ENCODE data around the gene EGFL7. TPM values are rescaled to one million over a fixed set of nuclear protein-coding genes. Genes with fewer than 3 reads are reported as not detected.
"Not testable (repeated sequence)": the region's sequence is repeated elsewhere in the genome, so short reads cannot be mapped to it uniquely, and the experiment has no call there.

Gene EGFL7
- total RNA-seq, 1 experiment from 2014 or later = 56.2 TPM

DNA sequence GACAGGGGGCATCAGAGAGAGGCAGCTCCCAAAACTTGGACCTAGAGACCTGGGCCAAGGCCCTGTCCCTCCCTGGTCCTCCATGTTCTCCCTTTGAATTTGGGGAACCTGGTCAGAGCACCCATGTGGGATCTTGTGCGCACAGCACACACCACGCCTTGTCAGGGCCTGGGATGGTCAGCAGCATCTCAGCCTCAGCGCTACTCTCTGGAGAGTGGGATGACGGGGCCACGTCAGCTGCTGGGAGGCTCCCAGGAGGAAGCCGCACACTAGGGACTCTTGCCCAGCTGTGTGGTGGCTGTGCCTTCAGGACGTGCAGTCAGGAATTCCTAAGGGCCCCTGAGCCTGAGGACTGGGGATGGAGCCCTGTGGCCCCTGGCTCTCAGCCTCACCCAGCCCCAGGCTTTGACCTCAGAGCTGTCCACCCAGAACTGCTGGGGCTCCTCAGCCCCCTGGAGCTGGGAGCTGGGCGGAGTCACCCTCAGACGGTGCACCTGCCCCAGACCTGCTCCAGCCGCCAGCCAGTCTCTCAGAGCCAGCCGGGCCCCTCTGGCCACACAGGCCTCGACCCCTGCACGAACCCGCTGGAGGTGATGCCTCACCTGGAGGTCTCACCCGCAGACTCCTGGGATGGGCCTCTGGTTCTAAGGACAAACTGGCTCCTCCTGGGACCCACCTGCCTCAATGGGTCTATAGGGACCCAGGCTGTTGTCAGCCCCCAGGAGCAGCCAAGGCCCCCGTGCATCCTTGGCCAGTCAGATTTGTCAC, 38.3 kb upstream of the EGFL7 start:
- no peak for DNase-seq (ENCODE audit: low read depth)

DNA sequence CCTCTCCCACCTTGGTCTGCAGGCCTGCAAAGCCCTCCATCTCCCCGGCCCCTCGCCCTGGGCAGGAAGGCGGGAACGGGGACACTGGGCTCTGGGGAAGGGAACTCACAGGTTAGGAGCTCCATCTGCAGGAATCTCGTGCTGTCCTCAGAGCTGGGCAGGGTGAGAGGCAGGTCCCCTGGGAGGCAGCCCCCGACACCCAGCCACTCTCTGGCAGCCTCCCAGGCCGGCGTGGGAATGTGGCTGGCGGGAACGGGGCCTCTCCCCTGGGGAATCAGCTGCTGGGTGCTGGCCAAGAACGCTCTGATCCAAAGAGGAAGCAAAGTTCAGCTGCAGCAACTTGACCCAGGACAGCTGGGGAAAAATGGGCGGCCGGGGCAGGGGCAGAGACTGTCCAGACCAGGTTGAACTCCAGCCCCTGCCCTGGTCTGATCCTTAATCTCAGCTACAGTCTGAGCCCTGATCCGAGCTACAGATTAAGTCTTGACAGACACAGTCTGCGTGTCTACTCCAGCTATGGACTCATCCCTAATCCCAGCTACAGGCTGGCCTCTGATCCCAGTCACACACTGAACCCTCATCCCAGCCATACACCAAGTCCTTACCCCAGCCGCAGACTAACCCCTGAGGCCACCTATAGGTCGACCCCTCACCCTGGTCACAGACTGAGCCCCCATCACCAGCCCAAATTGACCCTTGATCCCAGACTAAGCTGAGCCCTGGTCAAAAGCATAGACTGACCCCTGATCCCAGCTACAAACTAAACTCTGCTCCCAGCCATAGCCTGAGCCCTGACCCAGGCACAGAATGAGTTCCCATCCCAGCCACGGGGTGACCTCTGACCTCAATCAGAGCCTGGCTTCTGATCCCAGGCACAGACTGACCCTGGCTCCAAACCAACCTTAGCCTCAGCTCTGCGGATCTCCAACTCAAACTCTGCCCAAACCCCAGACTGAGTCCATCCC, 37.3 kb upstream of the EGFL7 start:
- DNase-seq (ENCODE audit: low read depth) = peak; percentile 72

DNA sequence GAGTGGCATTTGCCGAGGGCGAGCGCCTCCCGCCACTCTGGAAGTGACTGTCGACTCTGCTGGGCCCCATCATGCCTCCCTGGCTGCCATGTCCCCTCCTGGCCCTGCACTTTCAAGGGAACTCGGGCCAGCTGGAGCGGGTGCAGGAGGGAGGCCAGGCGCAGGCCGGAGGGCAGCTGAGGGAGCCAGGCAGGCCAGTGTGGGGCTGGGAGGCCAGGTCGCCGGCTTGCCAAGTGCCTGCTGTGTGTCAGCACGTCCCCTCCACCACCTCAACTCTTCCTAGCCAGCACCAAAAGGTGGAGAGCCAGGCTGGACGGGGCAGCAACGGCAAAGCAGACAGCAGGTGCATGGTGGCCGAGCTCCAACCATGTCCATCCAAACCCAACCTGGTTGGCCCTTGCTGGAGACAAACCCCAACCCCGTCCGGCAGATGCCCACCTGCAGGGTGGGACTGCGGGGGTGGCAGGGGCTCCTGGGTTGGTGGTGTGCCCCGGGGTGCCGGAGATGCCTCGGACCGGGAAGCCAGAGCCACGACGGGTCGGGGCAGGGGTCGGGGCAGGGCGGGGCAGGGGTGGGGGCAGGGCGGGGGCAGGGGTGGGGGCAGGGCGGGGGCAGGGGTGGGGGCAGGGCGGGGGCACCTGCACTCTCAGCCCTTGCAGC, 36.5 kb upstream of the EGFL7 start:
- no peak for DNase-seq (ENCODE audit: low read depth)

DNA sequence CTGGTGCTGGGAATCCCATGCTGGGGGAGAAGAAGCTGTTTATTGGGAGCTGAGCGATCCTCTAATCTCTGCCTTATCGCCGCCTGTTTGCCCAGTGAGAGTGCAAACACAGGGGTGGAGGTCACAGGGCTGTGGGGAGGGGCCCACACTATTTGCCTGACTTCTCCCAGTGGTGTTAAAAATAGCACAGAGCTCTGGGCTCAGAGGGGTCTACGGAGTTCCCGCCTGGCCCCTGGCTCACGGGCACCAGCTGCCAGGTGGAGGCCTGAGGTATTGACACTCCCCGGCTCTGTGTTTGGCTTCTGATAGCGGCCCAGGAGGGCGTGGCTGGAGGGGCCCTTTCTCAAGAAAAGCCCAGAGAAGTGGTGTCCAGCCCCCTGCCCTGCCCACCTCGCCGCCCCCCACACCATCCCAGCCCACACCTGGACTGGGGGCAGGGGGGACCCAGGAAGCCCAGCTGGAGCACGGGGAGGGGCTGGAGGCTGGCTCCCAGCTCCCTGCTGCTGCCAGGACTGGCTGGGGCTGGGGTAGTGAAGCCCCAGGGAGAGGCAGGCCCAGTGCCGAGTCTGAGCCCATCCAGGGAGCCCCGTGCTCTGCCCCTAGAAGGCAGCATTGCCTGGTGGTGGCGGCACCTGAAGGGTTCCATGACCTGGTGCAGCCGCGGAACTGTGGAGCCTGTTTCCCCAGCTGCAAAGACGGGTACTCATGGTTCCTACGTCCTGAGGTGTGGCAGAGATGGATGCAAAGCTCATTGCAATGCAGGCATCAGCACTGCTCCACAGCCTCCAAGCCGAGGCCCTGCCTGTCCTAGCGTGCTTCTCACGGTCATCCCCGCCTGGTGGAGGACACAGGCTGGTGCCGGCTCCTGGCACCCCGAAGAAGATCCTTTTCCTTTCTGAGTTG, 35.7 kb upstream of the EGFL7 start:
- DNase-seq (ENCODE audit: low read depth) = no peak

DNA sequence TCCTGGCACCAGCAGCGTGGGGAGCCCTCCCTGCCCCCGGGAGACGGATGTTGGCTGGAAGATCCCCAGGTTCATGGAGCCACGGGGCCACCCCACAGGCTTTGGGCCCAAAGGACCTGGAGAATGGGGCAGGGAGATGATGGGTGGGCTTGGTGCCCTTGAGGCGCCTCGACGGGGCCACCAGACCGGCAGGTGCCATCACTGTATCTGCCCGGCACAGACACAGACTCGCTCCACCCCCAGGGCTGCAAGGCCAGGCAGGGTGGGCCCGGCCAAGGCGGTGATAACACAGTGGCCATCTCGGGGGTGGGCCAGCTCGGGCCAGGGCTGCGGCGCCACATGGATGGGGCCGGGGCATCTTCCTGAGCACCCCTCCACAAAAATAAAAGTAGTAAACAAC, 35.0 kb upstream of the EGFL7 start:
- no peak for DNase-seq (ENCODE audit: low read depth)

DNA sequence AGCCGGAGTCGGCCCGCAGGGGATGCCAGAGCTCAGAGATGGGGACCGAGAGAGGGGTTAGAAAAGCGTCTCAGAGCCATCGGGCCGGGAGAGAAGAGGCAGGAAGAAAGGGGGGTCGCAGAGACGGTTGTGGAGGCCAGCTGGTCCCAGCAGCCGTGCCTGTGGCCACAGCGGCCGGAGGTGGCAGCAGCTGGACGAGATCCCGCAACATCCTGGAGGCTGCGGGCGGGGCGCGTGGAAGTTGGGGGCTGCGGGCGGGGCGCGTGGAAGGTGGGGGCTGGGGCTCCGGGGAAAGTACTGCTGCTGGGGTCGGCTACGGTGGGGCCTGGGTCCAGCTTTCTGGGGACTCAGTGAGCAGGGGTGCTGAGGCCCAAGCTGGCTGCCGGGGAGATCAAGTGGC, 34.4 kb upstream of the EGFL7 start:
- DNase-seq (ENCODE audit: low read depth) = no peak

DNA sequence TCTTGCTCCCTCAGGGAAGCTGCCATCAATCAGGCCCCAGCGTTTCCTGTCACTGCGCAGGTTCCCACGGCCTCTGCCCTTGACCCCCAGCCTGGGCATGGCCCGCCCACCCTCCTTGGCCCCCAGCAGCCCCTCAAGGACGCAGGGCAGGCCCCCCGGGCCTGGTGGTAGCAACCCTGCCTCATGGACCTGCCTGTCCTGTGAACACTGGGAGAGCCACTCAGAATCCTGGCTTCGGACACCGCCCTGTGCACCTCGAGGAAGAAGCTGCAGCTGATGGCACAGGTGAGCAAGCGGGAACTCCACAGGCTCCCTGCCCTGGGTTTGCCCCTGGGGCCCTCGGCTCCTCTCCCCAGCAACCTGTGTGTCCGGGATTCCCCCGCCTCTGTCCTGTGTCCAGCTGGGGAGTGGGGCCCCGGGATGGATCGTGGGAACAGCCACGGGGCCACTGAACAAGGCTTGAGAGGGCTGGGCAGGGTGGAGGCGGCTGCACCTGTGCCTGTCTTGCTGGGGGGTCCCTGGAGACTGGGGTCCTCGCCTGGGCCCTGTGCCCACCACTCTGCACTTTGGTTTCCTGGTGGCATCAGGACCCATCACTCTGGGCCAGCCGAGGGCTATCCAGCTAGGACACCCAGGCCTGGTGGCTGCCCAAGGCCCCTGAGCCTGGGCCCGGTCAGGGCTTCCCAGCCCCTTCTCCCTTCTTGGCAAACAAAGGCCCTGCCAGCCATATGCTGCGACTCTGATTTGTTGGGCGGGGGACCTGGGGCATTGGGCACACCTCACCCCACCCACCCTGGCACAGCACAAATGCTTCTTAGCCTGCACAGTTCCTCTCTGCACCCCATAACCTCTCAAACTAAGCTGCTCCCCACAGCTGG, 33.5 kb upstream of the EGFL7 start:
- DNase-seq (ENCODE audit: low read depth) = no peak

DNA sequence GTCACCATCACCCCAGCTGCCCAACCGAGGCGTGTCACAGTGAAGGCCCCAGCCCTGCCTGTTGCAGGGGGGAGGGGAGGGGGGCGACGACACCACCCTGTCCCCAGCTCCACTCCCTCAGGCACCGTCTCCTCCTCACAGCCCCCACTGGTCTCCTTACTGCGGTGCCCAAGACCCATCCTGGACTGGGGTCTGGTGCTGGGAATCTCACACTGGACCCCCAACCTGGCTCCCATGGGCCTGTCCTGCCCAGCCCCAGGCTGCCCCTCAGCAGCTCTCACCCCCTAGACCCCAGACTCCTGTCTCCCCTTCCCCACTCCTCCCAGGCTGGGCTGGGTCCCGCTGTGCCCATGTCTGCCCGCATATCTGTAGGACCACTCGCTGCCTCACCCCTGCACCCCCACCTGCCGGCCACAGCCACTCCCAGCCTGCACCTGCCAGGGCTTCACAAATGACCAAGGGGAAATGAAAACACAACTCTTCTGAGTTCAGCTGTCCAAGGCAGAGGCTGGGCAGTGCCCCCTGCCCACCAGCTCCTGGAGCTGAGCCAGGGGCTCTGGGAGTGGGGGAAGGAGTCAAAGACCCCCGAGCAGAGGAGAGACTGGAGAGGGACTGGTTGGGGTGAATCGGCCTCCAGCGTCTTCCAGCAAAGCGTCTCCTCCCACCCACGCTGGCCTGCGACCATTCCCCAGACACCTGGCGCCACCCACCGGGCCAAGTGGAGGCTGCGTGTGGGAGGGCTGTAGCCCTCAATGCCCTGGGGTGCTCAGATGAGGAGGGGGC, 32.6 kb upstream of the EGFL7 start:
- peak; percentile 63 for DNase-seq (ENCODE audit: low read depth)

DNA sequence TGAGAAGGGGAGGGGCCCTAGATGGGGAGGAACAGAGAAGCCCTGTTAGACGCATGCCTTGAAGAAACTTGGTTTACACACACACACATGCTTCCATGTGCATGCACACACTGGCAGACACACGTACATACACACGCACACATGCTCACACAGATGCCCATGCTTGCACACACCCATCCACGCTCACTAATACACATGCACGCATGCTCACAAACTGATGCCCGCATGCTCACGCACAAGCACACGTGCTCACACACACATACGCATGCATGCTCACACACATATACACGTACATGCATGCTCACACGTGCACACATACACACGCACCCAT, 32.1 kb upstream of the EGFL7 start:
- DNase-seq (ENCODE audit: low read depth) = no peak

DNA sequence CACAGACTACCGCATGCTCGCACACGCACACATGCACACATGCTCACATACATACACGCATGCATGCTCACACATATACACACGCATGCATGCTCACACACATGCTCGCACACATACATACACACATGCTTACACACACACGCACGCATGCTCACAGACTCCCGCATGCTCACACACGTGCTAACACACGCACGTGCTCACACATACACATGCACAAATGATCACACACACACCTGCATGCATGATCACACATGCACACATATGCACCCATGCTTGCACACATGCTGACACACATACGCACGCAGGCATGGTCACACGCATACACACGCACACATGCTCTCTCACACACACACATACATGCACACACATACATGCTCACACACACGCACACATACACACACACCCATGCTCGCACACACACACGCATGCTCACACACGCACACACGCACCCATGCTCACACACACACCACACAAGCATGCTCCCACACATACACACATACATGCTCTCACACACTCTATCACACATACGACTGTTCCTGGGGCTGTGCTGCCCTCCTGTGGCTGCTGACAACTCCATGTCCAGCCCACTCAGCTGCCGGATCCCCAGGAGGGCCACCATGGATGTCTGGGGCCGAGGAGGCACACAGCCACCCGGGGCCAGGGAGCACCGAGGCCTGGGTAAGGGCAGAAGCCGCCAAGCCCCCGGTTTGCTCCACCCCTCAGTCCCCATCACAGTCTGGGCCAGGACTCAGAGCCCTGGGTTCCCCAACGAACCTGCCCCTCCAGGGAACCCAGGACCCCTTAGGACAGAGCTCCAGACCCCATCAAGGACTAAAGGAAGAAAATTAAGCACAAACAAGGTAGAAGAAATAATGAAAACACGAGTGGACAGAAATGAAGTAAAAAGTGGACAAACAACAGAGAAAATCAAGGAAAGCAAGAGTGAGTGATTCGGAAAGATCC, 31.4 kb upstream of the EGFL7 start:
- peak; percentile 85 for DNase-seq (ENCODE audit: low read depth)

DNA sequence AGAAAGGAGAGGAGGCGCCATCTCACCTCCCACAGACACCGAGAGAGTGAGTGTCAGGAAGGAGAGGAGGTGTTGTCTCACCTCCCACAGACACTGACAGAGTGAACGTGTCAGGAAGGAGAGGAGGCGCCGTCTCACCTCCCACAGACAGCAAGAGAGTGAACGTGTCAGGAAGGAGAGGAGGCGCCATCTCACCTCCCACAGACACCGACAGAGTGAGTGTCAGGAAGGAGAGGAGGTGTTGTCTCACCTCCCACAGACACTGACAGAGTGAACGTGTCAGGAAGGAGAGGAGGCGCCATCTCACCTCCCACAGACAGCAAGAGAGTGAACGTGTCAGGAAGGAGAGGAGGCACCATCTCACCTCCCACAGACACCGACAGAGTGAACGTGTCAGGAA, 30.6 kb upstream of the EGFL7 start:
- DNase-seq (ENCODE audit: low read depth) = not testable (repeated sequence)

DNA sequence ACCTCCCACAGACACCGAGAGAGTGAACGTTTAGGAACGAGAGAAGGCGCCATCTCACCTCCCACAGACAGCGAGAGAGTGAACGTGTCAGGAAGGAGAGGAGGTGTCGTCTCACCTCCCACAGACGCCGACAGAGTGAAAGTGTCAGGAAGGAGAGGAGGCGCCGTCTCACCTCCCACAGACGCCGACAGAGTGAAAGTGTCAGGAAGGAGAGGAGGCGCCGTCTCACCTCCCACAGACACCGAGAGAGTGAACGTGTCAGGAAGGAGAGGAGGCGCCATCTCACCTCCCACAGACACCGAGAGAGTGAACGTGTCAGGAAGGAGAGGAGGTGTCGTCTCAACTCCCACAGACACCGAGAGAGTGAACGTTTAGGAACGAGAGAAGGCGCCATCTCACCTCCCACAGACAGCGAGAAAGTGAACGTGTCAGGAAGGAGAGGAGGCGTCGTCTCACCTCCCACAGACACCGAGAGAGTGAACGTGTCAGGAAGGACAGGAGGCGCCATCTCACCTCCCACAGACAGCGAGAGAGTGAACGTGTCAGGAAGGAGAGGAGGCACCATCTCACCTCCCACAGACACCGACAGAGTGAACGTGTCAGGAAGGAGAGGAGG, 30.1 kb upstream of the EGFL7 start:
- not testable (repeated sequence) for DNase-seq (ENCODE audit: low read depth)

DNA sequence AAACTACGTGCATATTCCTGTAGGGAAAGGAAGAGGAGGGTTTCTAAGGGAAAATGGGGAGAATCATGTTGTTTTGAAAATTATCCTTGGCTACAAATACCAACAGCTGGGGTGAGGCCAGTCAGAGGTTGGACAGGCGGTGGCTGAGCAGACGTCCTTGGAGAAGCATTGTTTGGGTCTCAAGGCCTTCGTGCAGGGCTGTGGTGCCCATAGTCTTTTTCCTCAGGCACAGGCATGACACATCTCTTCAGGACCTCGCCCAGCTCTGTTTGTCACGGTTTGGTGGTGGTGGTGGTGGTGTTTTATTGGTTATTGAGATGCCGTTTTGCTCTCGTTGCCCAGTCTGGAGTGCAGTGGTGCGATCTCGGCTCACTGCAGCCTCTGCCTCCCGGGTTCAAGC, 27.8 kb upstream of the EGFL7 start:
- DNase-seq (ENCODE audit: low read depth) = peak; percentile 61

DNA sequence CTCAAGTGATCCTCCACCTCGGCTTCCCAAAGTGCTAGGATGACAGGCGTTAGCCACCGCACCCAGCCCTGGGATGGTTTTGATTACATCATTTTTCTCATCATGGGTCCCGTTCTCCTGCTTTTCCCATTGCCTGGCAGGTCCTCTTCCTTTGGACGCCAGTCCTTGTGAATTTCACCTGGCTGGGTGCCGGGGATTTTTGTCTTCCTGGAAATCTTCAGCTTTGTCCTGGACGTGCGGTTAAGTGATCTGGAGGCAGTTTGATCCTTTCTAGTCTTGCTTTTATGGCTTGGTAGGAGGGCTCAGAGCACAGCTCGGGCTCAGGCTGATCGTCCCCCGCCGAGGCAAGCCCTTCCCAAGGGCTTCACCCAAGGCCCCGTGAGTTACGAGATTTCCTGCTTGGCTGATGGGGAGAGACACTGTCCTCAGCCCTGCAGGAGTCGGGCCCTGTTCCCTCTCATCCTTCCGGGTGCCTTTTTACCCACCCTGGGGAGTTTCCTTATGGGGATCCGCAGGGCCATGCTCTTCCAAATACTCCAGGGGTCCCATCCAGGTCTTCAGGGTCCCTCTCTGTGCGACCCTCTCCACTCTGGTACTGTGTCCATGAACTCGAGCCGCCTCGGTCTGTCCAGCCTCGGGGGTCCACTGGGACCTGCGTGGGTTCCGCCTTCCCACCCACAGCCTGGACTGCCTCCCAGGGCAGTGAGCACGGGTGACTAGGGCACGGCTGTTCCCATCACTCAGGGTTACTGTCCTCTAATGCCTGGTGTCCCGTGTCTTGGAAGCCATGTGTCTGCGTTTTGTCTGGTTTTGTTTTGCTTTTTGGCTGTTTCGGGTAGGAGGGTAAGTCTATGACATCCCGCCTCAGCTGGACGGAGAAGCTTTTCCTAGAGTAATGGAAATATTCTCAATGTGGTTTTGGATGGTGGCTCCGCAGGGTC, 22.3 kb upstream of the EGFL7 start:
- DNase-seq (ENCODE audit: low read depth) = no peak

DNA sequence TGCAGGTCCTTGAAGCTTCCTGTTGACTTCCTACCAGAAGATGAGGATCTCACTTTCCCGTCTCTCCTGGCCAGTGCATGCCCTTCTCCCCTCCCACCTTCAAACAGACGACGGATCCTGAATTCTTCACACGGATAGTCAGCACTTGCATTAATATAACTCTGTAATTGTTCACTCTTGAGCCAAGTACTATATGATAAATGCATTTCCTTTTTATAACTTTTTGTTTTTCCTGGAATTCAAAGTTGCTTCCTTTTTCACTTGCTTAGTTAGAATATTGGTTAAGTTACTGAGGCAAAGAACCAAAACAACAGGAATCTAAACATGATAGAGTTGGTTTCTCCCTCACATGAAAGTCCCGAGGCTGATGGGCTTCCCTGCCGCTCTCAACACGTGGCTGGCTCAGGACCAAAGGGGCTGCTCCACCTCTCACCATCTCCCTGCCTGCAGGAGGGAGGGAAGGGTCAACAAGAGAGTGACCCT, 20.2 kb upstream of the EGFL7 start:
- DNase-seq (ENCODE audit: low read depth) = no peak

DNA sequence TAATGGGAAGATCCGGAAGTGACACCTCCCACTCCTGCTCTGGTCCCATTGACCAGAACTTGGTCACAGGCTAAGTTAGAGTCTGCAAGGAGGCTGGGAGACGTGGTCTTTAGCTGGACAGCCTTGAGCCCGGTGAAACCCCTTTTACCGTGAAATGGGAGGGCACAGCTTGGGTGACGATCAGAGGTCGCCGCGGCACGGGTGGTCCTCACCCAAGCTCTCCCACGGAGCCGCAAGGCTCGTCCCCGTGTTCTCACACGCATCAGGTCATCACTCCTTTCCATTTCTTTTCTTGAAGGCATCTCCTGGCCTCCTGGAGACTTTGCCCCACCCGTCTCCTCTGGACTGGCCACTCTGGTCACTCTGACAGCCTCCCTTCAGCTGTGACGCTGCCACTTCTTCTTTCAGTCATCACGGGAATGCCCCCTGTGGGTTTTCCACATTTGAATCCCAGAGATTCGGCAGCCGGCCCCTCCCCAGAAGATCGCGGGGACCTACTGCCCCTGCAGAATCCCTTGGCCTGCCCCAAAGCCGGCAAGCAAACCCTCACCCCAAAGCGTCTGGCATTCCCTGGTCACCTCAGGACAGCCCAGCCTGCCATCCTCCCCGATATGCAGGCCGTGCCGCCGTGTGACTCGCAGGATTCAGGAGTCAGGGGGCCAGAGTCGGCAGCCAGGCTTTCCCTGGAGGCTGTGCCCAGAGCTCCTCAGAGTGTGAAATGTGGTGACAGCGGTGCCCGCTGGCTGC, 18.9 kb upstream of the EGFL7 start:
- no peak for DNase-seq (ENCODE audit: low read depth)
